Parathyroid adenoma (tissue), 2 donors: ENCODE results near the gene F2R.

Experiments used
- H2AFZ ChIP-seq: fragments of 300-600 bp; sonication (generic); one replicate; pipeline ENCODE4 v1.7.0; 2017; ENCODE audit warnings: antibody characterized with exemption, mild to moderate bottlenecking
- H3K27ac ChIP-seq: fragments of 300-600 bp; sonication (generic); one replicate; pipeline ENCODE4 v1.7.0; 2017
- H3K27me3 ChIP-seq: fragments of 300-600 bp; sonication (generic); one replicate; pipeline ENCODE4 v1.7.0; 2017; ENCODE audit warnings: low read length; ENCODE audit not compliant: control insufficient read depth, insufficient read depth
- H3K36me3 ChIP-seq: fragments of 300-600 bp; sonication (generic); one replicate; pipeline ENCODE4 v1.7.0; 2017; ENCODE audit warnings: low read length; ENCODE audit not compliant: control insufficient read depth, insufficient read depth
- H3K4me1 ChIP-seq: fragments of 300-600 bp; sonication (generic); one replicate; pipeline ENCODE4 v1.7.0; 2017; ENCODE audit warnings: control low read depth
- H3K4me2 ChIP-seq: fragments of 300-600 bp; sonication (generic); one replicate; pipeline ENCODE4 v1.7.0; 2017; ENCODE audit warnings: low read length
- H3K4me3 ChIP-seq: fragments of 300-600 bp; sonication (generic); one replicate; pipeline ENCODE4 v1.7.0; 2017; ENCODE audit warnings: low read depth, low read length
- H3K79me2 ChIP-seq: fragments of 300-600 bp; sonication (generic); one replicate; pipeline ENCODE4 v1.7.0; 2017; ENCODE audit warnings: control low read depth
- H3K9ac ChIP-seq: fragments of 300-600 bp; sonication (generic); one replicate; pipeline ENCODE4 v1.7.0; 2017; ENCODE audit warnings: mild to moderate bottlenecking
- H3K9me3 ChIP-seq: fragments of 300-600 bp; sonication (generic); one replicate; pipeline ENCODE4 v1.7.0; 2017; ENCODE audit warnings: low read length; ENCODE audit not compliant: control insufficient read depth
- CTCF ChIP-seq: fragments of 300-600 bp; sonication (generic); IDR thresholded peaks from one replicate; pipeline ENCODE4 v1.7.0; 2017; ENCODE audit warnings: antibody characterized with exemption, mild to moderate bottlenecking
- donor health status: primary hyperparathyroidism.

Gene F2R

GRCh38 chr5:76681287-76681686, 34.6 kb upstream of the F2R start:
- no peak overlapping the region for H3K27ac ChIP-seq
- no peak for TF ChIP-seq CTCF

DNA sequence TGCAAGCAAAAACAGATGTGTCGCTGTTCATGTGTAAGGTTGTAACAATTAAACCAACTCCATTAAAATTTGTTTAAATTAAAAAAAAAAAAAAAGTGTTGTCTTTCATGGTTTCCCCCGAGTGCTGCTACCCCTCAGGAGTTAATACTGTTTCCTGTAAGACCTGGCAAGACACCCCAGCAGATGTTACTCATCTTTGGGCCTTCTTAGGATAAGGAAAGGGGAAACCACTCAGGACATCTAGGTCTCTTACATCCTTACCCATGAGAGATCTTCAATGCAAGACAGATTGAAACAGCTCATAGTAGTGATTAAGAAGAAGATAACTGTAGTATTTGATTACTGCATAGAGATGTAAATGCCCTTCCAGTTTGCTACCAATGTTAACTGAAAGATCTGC, 33.5 kb upstream of the F2R start:
- H3K79me2 ChIP-seq: no peaks in the 10 kb centered on the region
- no peak overlapping the region for H3K9ac ChIP-seq
- no peak overlapping the region for H3K4me3 ChIP-seq
- H3K27me3 ChIP-seq: no peaks in the 10 kb centered on the region
- no peak for TF ChIP-seq CTCF
- no peaks in the 10 kb centered on the region for H3K9me3 ChIP-seq
- H3K4me1 ChIP-seq: no peaks in the 10 kb centered on the region
- no peak overlapping the region for H2AFZ ChIP-seq
- H3K4me2 ChIP-seq: no peak overlapping the region
- H3K36me3 ChIP-seq: no peaks in the 10 kb centered on the region
- no peak overlapping the region for H3K27ac ChIP-seq

More at GRCh38 chr5:76681287-76681686, 34.6 kb upstream of the F2R start:
- no peak overlapping the region for H2AFZ ChIP-seq
- H3K4me3 ChIP-seq: no peak overlapping the region
- no peaks in the 10 kb centered on the region for H3K79me2 ChIP-seq
- H3K4me1 ChIP-seq: no peaks in the 10 kb centered on the region
- H3K27me3 ChIP-seq: no peaks in the 10 kb centered on the region
- no peaks in the 10 kb centered on the region for H3K36me3 ChIP-seq
- no peak overlapping the region for H3K4me2 ChIP-seq
- H3K9ac ChIP-seq: no peak overlapping the region
- no peaks in the 10 kb centered on the region for H3K9me3 ChIP-seq

DNA sequence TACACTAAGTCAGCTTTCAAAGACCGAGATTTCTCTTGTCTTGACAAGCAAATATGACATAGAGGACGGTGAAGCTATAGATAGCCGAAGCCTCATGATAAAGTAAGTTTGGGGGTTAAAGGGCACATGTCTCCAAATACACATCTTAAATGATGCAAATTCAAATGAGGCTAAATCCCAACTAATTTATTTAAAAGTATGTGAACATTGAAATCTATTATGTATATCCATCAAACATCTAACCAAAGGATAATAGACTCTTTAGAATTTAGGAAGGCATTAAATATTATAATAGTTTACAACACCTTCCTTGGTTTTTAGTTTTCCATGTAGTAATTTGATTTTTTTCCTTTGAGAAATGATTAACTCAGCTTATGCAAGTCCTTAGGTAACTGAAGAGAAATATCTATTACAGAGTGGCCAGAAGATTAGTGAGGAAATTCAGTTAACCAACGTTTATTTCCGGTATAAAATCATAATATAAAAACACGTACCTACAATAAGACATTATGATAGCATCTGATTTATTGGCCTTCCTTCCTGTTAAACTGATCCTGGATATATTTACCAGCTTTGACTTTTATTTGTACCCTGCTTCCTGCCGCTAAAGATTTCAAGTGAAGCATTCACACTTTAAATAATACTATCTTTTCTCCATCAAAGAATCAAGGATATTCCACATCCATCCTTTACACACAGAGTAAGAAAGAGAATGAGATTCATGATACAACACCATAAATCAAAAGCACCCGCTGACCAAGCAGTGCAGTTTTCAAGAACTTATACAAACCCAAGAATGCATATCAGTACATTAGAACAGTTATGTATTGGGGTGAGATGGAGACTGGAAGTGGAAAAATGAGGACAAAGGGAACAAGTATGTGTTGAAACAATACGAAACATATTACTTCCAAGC, 31.9 kb upstream of the F2R start:
- H2AFZ ChIP-seq: no peak overlapping the region
- H3K9ac ChIP-seq: no peak overlapping the region
- no peaks in the 10 kb centered on the region for H3K36me3 ChIP-seq
- no peaks in the 10 kb centered on the region for H3K27me3 ChIP-seq
- no peak overlapping the region for H3K27ac ChIP-seq
- no peaks in the 10 kb centered on the region for H3K4me1 ChIP-seq
- no peak overlapping the region for H3K4me3 ChIP-seq
- H3K79me2 ChIP-seq: no peaks in the 10 kb centered on the region
- no peaks in the 10 kb centered on the region for H3K9me3 ChIP-seq
- no peak for TF ChIP-seq CTCF
- no peak overlapping the region for H3K4me2 ChIP-seq

GRCh38 chr5:76684756-76685519, 31.0 kb upstream of the F2R start:
- H3K4me2 ChIP-seq: no peak overlapping the region
- no peaks in the 10 kb centered on the region for H3K9me3 ChIP-seq
- no peak overlapping the region for H3K4me3 ChIP-seq
- H3K27ac ChIP-seq: no peak overlapping the region
- H3K4me1 ChIP-seq: no peaks in the 10 kb centered on the region
- no peaks in the 10 kb centered on the region for H3K79me2 ChIP-seq
- no peaks in the 10 kb centered on the region for H3K36me3 ChIP-seq
- H2AFZ ChIP-seq: no peak overlapping the region
- H3K27me3 ChIP-seq: no peaks in the 10 kb centered on the region
- no peak for TF ChIP-seq CTCF
- H3K9ac ChIP-seq: no peak overlapping the region
